Endothelial cell of umbilical vein (primary cell): ENCODE results near the gene HASPIN. TPM values are rescaled to one million over a fixed set of nuclear protein-coding genes. Genes with fewer than 3 reads are reported as not detected.

Experiments used
- BruUV-seq: library from RNA; stranded (reverse); fragments of 400-500 nt; replicated peaks from 2 replicates; lab custom pipeline; 2021; lab: Mats Ljungman, UMichigan
- CTCF ChIA-PET: fragments of 300-600, 350-600 bp; sonication (Branson Sonifier 250); formaldehyde crosslinking; loops from one replicate; lab custom pipeline; 2021; ENCODE audit warnings: antibody characterized with exemption, inconsistent platforms; lab: Charles Lee
- POLR2A ChIA-PET: fragments of 300-600, 350-600 bp; sonication (Branson Sonifier 250); formaldehyde crosslinking; loops from one replicate; lab custom pipeline; 2021; ENCODE audit warnings: antibody characterized with exemption, inconsistent platforms; lab: Charles Lee
- DNase-seq: peaks from one replicate; pipeline ENCODE4 v3.0.0-alpha.2; 2011; ENCODE audit warnings: low read depth, low spot score
- FAIRE-seq: peaks from 2 replicates; lab custom pipeline; 2011; peaks lifted over from hg19 to GRCh38; lab: Jason Lieb, UNC
- H2AFZ ChIP-seq: 2 replicates; pipeline ENCODE4 v1.6.0; 2012; ENCODE audit warnings: low read depth, low read length, control low read depth, inconsistent platforms
- H3K27ac ChIP-seq: 2 replicates; pipeline ENCODE4 v1.5.1; 2011; ENCODE audit warnings: low read depth, mild to moderate bottlenecking, control low read depth, low read length, moderate library complexity; ENCODE audit not compliant: insufficient read depth
- H3K27me3 ChIP-seq, 2 experiments: 2 replicates each; pipeline versions ENCODE4 v1.6.0 to v1.6.1; 2011; ENCODE audit warnings: low read length in 2 of 2, mixed read lengths in 1 of 2; ENCODE audit not compliant: control insufficient read depth in 2 of 2, insufficient read depth in 2 of 2
- H3K36me3 ChIP-seq, 2 experiments: 2 replicates in 1 of 2; 3 replicates in 1 of 2; pipeline ENCODE4 v1.5.1; 2011; ENCODE audit warnings: low read length in 2 of 2, mild to moderate bottlenecking in 1 of 2, moderate library complexity in 1 of 2; ENCODE audit not compliant: control insufficient read depth in 2 of 2, insufficient read depth in 2 of 2; ENCODE audit errors: extremely low read depth in 1 of 2
- H3K4me1 ChIP-seq: 3 replicates; pipeline ENCODE4 v1.5.1; 2011; ENCODE audit warnings: mild to moderate bottlenecking, low read length; ENCODE audit not compliant: control insufficient read depth, insufficient read depth; ENCODE audit errors: extremely low read depth
- H3K4me2 ChIP-seq: 2 replicates; pipeline ENCODE4 v1.6.1; 2011; ENCODE audit warnings: low read length, control low read depth, mixed read lengths; ENCODE audit not compliant: insufficient read depth
- H3K4me3 ChIP-seq, 3 experiments: fragments of 200-600 bp in 1 of 3; sonication (generic), shearing (Covaris generic) in 1 of 3; replicated peaks in 1 of 3; 2 replicates each; pipeline ENCODE4 v1.5.1; 2011 to 2016; ENCODE audit warnings: control low read depth in 3 of 3, low read length in 3 of 3, mild to moderate bottlenecking in 2 of 3, inconsistent platforms in 1 of 3, low read depth in 1 of 3, moderate library complexity in 1 of 3; ENCODE audit not compliant: insufficient read depth in 1 of 3
- H3K79me2 ChIP-seq: 2 replicates; pipeline ENCODE4 v1.6.0; 2012; ENCODE audit warnings: low read length, inconsistent platforms; ENCODE audit not compliant: control insufficient read depth, insufficient read depth
- H3K9ac ChIP-seq: replicated peaks from 2 replicates; pipeline ENCODE3; 2011; ENCODE audit warnings: low read length, control low read depth; ENCODE audit not compliant: insufficient read depth; ENCODE audit errors: extremely low read depth
- H3K9me1 ChIP-seq: replicated peaks from 3 replicates; pipeline ENCODE4 v1.6.0; 2011; ENCODE audit warnings: mild to moderate bottlenecking, low read length; ENCODE audit not compliant: control insufficient read depth, insufficient read depth; ENCODE audit errors: extremely low read depth
- H3K9me3 ChIP-seq: replicated peaks from 2 replicates; pipeline ENCODE4 v1.5.1; 2012; ENCODE audit warnings: low read length, inconsistent platforms; ENCODE audit not compliant: control insufficient read depth, insufficient read depth
- H4K20me1 ChIP-seq: replicated peaks from 2 replicates; pipeline ENCODE3; 2011; ENCODE audit warnings: mild to moderate bottlenecking, low read length; ENCODE audit not compliant: control insufficient read depth, insufficient read depth; ENCODE audit errors: extremely low read depth
- EZH2 ChIP-seq: IDR thresholded peaks from 2 replicates; pipeline ENCODE4 v1.6.1; 2012; ENCODE audit warnings: borderline replicate concordance, low read depth, mild to moderate bottlenecking, moderate library complexity, low read length, inconsistent platforms; ENCODE audit not compliant: severe bottlenecking
- FOS ChIP-seq: IDR thresholded peaks from 2 replicates; pipeline ENCODE4 v1.6.1; 2011; ENCODE audit warnings: mild to moderate bottlenecking, low read length, moderate library complexity, borderline replicate concordance; ENCODE audit not compliant: insufficient read depth
- GATA2 ChIP-seq: IDR thresholded peaks from 2 replicates; pipeline ENCODE4 v1.7.0; 2011; ENCODE audit warnings: low read depth, mild to moderate bottlenecking, moderate library complexity, mixed read lengths, low read length; ENCODE audit not compliant: insufficient read length, insufficient read depth
- JUN ChIP-seq: IDR thresholded peaks from 2 replicates; pipeline ENCODE4 v1.6.1; 2011; ENCODE audit warnings: borderline replicate concordance, low read depth; ENCODE audit not compliant: insufficient read length, insufficient read depth
- MAX ChIP-seq: IDR thresholded peaks from 2 replicates; pipeline ENCODE4 v1.6.1; 2011; ENCODE audit not compliant: insufficient read depth, insufficient read length
- MYC ChIP-seq: IDR thresholded peaks from one replicate; pipeline ENCODE4 v1.6.1; 2011; ENCODE audit warnings: mild to moderate bottlenecking, low read depth, low read length
- POLR2A ChIP-seq: IDR thresholded peaks from 2 replicates; pipeline ENCODE4 v1.6.1; 2012; ENCODE audit warnings: low read depth, mild to moderate bottlenecking, control low read depth, low read length
- POLR2AphosphoS5 ChIP-seq: IDR thresholded peaks from 2 replicates; pipeline ENCODE4 v1.6.1; 2012; ENCODE audit warnings: low read depth, mild to moderate bottlenecking, control low read depth, low read length, moderate library complexity; ENCODE audit not compliant: insufficient read depth
- dilution Hi-C: fragments of 300-500 bp; cut with MboI; formaldehyde crosslinking; loops from one replicate; pipeline ENCODE4 v1.15.0; 2019; ENCODE audit warnings: low sequenced_read_pairs; ENCODE audit not compliant: extremely low pct_ligation_motif_present
- intact Hi-C: fragments of 100-400 bp; cut with micrococcal nuclease; formaldehyde crosslinking; loops from one replicate; pipeline ENCODE4 v1.10.0; 2022
- polyA plus RNA-seq, 4 experiments: library from polyadenylated mRNA; depleted of rRNA in 3 of 4; stranded (reverse) in 3 of 4; unstranded in 1 of 4; fragments of >200 nt; gene quantifications; 2 replicates each; pipeline versions ENCODE4 v1.2.1 to v1.2.3, GENCODE V29; 2011 to 2012; ENCODE audit warnings: missing spikeins in 1 of 4
- total RNA-seq: library from RNA; stranded (reverse); gene quantifications from 2 replicates; pipeline ENCODE4 v1.2.3, GENCODE V29; 2021
- TF ChIP-seq, protein P1 (sequence below), 2 donors: IDR thresholded peaks; 1 replicate in 1 of 2; 2 replicates in 1 of 2; pipeline ENCODE4 v1.5.1; 2011; ENCODE audit warnings: low read length in 2 of 2, mild to moderate bottlenecking in 2 of 2, moderate library complexity in 2 of 2, control low read depth in 1 of 2, inconsistent platforms in 1 of 2, low read depth in 1 of 2; ENCODE audit not compliant: insufficient read depth in 1 of 2; ENCODE audit errors: extremely low read depth in 1 of 2

Gene HASPIN
- total and polyA plus RNA-seq, 2 donors (not counting 3 experiments of a cell fraction or from before 2014, with no cell fraction given), result 2.7 to 13.2 TPM

- BruUV-seq, result no TSS peak
- TF ChIP-seq, protein P1, sequence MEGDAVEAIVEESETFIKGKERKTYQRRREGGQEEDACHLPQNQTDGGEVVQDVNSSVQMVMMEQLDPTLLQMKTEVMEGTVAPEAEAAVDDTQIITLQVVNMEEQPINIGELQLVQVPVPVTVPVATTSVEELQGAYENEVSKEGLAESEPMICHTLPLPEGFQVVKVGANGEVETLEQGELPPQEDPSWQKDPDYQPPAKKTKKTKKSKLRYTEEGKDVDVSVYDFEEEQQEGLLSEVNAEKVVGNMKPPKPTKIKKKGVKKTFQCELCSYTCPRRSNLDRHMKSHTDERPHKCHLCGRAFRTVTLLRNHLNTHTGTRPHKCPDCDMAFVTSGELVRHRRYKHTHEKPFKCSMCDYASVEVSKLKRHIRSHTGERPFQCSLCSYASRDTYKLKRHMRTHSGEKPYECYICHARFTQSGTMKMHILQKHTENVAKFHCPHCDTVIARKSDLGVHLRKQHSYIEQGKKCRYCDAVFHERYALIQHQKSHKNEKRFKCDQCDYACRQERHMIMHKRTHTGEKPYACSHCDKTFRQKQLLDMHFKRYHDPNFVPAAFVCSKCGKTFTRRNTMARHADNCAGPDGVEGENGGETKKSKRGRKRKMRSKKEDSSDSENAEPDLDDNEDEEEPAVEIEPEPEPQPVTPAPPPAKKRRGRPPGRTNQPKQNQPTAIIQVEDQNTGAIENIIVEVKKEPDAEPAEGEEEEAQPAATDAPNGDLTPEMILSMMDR (IDR thresholded peaks at IDR 0.05; ENCODE audit: extremely low read depth in 1 of 2, insufficient read depth in 1 of 2, low read depth in 1 of 2, low read length in 2 of 2), result no peak
- no peak for TF ChIP-seq FOS
- no peak for TF ChIP-seq EZH2
- no peak for TF ChIP-seq JUN
- no peak for TF ChIP-seq GATA2
- TF ChIP-seq MAX, result no peak
- TF ChIP-seq POLR2AphosphoS5, result no peak
- no peak for TF ChIP-seq MYC
- TF ChIP-seq POLR2A, result no peak
- intact Hi-C loops, result no loop called here
- Histone ChIP-seq H3K36me3 (no peaks in the 10 kb centered on the region), H3K9ac (no peak overlapping the region), H3K79me2 (no peaks in the 10 kb centered on the region), H2AFZ (no peak overlapping the region), H3K9me1 (no peaks in the 10 kb centered on the region), H3K4me2 (no peak overlapping the region), H4K20me1 (no peaks in the 10 kb centered on the region), H3K27ac (no peak overlapping the region), H3K27me3 (no peaks in the 10 kb centered on the region), H3K4me1 (no peaks in the 10 kb centered on the region), H3K4me3 (no peak overlapping the region), H3K9me3 (no peaks in the 10 kb centered on the region)
- ChIA-PET POLR2A (no interaction called here), CTCF (interaction anchor here (1.2 kb wide), 1 partner anchor 16 kb away, joined by 3 read pairs; no protein-coding TSS in a partner anchor)
- no peak for DNase-seq
- FAIRE-seq, result no peak
- dilution Hi-C loops, result no loop called here
These were observed 29.9 kb downstream of the HASPIN start for GRCh38 chr17:3753624-3754023.
